ENCODE data around the gene KIRREL3.

The KIRREL3 gene

GRCh38 chr11:126522606-126523005 is 478.0 kb downstream of the KIRREL3 start:
- DNase-seq = no peak

DNA sequence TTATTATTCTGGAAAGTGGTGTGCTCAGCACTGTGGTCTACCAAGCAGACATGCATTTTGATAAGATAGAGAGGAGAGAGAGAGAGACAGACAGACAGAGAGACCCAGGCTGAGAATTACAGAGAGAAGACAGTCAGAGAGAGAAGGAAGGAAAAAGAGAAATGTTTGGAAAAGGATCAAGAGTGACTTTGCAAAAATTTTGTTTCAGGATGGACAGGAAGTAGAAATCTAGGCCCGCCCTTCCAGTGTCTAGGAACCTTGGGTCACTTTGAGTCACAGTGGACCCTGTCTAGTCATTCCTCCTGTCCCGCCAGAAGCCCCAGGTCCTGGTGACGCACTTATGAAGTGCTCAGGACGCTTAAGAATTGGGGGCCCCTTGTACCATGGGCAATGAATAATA is 478.4 kb downstream of the KIRREL3 start:
- no peak for DNase-seq

GRCh38 chr11:126521196-126521595 is 479.4 kb downstream of the KIRREL3 start:
- DNase-seq = no peak

DNA sequence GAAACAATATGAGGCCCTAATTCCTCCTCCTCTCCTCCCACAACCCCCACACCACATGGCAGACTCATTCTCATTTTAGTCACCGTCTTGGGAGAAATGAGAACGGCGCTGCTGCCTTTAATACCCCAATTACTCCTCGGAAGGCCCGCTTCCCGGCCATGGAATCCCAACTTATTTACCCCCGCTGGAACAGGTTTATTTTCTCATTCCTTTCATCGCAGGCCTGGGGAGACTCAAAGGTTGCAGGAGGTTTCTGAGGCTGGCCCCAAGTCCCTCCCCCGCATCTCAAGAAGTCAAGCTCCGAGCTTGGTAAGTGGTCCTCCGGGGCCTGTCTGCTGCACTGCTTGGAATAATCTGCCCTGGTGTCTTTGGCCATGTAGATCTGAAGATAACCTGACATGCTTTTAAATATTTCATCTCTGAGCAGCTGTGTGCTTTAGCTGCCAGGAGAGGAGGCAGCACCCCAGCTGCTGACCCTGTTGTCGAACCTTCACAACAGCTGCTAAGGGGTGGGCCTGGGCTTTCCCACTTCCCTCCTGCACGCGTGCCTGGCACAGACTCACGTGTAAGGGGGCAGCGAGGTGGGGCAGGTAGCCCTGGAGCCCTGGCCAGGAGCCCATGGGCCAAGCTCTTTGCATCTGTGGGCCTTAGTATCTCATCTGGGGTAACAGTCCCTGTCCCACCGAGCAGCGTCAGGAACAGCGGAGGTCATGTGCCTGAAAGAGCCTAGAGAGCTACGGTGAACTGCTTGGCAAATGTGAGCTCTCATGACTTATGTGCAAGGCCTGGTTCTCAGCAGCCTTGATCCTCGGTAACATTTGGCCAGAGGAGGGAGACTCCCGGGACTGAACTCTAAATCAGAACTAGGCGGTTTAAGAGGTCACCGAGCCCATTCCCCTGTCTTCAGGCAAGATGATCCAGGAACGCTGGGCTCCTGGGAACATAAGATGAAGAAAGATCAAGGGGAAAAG is 480.5 kb downstream of the KIRREL3 start:
- DNase-seq = no peak

DNA sequence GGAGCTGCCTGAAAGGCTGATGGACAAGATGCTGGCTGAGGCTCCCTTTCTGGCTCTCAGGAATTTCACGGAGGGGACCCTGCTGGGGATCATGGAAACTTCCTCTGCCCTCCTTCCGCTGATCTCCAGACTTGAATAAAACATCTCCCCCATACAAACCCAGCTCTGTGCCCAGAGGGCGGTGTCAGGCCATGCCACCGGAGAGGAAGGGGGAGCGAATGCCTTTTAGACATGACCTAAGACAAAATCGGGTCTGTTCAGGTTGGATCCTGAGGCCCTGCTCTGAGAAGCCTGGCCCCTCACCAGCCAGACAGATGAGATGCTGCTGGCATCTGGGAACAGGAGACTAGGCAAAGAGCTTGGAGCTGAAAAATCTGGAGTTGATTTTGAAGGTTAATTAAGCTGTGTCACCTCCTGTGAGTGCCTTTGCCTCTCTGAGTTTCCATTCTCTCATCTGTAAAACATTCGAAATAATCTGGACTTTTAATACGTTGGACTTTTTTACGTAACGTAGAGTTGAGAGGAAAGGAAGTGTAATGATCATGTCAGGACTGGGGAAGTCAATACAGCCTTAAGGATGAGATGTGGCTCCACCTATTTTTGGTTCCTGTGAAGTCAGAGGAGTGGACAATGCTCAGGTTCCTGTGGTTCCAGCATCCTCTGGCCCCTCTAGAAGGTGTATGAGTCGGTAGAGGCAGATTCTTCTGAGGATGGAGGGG is 481.4 kb downstream of the KIRREL3 start:
- DNase-seq = no peak

- no peak for DNase-seq
These were observed 482.2 kb downstream of the KIRREL3 start for GRCh38 chr11:126518071-126518971.

DNA sequence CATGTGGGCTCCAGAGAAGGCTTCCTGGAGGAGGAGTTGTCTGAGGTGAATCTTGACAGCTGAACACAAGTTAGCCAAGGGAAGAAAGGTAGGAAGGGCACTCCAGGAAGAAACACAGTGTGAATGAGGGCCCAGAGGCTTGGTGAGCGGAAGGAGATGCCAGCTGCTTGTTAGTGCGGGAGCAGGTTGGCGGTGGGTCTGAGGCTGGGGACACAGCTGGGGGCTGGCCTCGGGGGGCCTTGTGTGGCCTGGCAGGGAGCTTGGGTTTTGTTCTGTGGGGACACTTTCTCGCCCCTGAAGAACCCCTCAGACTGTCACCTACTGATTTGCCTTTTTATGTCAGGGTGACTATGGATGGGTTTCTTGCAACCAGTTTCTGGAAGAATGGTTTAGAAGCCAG is 485.1 kb downstream of the KIRREL3 start:
- no peak for DNase-seq

GRCh38 chr11:126514061-126514693 is 486.4 kb downstream of the KIRREL3 start:
- no peak for DNase-seq

GRCh38 chr11:126512741-126513715 is 487.5 kb downstream of the KIRREL3 start:
- no peak for DNase-seq

GRCh38 chr11:126512251-126512650 is 488.3 kb downstream of the KIRREL3 start:
- DNase-seq = no peak

DNA sequence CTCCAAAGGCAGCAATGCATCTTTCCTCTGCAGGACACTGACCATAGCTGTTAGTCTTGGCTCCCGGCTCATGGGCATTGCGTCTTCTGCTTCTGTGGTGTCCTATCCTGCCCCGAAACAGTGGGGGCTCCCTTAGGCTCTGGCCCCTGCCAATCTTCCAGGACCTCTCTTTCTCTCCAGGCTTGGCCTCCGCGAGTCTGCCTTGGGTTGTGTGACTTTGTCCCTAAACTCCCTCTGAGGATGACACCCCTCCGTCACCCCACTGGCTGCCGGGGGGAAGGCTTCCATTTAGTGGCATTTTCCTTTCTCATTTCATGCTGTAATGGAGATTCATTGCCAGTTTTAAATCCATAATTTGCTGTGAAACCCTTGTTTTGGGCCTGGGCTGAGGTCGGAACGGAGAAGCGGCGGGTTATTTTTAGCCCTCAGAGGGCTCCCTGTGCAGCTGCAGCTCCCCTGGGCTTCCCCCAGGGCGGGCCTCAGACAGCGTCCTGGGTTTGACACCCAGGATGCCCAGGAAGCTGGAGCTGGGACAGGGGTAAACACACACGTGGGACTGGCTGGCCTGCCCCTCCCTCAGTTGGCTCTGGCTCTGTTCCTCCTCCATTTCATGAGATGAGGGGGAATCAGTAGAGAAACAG is 489.0 kb downstream of the KIRREL3 start:
- no peak for DNase-seq

- no peak for DNase-seq
These were observed 489.8 kb downstream of the KIRREL3 start for GRCh38 chr11:126510621-126511370.

- DNase-seq = no peak
These were observed 492.9 kb downstream of the KIRREL3 start for GRCh38 chr11:126507646-126508045.

- no peak for DNase-seq
These were observed 493.8 kb downstream of the KIRREL3 start for GRCh38 chr11:126506789-126507188.

DNA sequence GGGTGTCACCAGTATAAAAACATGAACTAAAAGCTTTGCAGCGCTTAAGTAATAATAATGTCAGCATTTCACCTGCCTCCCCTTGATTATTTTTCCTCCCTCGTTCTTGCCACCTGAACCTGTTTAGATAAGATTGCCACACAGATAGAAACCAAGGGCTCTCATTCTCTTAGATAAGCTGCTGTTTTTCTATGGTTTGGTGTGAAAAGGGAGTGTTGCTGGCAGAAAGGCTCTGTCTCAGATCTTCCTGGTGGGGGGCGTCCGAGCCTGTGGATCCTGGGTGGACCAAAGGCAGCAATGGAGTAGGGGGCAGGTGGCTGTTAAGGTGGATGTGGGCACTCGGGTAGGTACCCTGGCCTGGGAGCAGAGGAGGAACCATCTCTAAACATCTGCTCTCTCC is 497.6 kb downstream of the KIRREL3 start:
- DNase-seq = no peak

GRCh38 chr11:126502159-126502558 is 498.4 kb downstream of the KIRREL3 start:
- no peak for DNase-seq

- no peak for DNase-seq
These were observed 498.9 kb downstream of the KIRREL3 start for GRCh38 chr11:126501641-126502040.

DNA sequence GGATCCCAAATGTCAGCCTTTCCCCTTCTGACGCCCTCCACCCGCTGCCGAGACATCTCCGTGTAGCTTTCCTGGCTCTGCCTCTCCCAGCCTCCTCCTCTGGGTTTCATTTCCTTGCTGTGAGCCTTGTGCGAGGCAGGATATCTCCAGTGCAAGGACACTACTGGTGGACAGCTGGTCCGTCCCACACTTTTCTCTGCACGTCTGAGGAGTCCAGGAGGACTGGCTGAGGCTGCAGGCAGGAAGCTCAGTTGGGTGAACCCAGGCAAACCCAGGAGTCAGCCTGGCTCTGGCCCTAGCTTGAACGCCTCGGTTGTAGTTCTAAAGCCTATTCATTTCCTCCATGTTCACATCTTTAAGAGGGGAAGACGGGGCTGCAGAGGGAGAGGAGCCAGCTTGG is 499.6 kb downstream of the KIRREL3 start:
- DNase-seq = no peak

DNA sequence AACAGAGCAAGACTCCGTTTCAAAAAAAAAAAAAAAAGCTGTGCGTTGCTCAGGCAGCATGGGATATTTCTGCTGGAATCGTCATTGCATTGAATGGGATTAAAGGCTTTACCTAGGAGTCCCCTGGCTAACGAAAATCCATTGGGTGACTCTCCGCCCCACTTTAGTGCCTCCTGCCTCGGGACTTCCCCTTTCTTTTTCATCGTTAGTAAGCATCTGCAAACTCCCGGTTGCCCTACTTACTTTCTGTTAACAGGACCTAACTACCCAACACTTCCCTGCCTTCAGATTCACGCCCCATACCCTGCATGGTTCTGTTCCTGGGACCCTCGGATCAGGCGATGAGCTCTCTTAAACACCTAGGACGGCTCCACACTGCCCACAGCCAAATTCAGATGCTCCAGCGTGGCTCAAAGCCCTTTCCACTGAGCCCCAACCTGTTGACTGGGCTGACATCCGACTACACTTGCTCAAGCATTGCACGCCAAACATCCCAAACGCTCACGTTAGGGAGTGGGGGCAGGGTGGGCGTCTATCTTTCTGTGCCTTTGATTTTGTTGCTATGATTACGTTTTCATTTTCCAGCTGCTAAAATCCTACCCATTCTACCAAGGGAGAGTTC is 501.3 kb downstream of the KIRREL3 start:
- DNase-seq = no peak
